Central memory CD4-positive, alpha-beta T cell (primary cell): Measurements from ENCODE around the gene STRIP1.

Experiments
- DNase-seq: peaks from one replicate; pipeline ENCODE4 v3.0.0; 2022

Gene STRIP1

DNA sequence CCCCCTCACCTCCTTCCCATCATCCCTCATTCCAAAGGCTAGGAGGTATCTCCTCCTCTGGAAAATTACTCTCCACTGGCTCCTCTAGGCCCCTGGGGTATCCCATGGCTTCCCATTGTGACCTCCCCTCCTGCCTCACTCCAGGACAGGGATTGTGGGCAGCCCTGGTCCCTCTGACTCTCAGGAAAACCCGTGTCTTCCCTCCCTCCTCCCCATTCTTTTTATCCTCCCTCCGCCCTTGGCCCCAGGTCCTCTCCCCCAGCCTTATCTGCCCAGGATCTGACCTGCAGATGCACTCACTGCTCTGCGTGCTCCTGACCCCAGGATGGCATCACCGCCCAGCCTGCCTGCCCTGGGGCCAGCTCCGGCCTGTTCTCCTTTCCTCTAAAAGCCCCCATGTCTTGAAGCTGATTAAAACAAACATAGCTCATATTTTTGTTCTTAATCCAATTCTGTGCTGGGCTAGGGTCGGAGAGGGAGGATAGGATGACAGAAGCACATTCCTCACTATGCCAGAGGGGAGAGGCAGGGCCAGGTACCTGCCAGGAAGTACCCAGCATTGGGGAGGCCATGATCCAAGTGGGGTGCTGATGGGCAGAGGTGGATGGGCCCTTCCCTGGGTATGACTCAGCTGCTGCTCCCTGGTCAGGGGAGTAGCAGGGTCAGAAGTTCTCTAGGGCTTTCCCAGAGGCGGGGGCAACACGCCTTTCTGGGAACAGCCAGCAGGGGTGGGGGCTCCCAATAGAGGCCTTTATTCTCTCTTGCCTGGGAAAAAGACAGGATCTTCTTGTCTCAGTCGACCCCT is 64.0 kb downstream of the STRIP1 start:
- no peak for DNase-seq

DNA sequence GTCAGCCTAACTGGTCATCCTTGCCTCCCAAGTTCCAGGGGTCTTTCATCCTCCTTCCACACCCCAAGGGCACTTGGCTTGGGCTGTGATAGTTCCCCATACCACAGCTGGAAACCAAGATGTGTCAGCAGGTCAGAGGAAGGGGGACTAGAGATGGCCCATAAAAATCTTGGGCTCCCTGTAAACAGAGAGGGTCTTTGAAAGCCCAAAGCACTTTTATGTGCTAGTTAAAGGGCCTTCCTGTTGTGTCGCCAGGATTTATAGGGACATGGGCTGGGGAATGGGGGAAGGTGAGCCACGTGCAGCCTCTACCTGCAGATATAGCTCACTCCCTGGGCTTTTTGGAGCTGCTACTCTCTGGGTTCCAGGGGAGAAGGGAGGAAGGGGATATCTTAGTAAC is 65.9 kb downstream of the STRIP1 start:
- no peak for DNase-seq

DNA sequence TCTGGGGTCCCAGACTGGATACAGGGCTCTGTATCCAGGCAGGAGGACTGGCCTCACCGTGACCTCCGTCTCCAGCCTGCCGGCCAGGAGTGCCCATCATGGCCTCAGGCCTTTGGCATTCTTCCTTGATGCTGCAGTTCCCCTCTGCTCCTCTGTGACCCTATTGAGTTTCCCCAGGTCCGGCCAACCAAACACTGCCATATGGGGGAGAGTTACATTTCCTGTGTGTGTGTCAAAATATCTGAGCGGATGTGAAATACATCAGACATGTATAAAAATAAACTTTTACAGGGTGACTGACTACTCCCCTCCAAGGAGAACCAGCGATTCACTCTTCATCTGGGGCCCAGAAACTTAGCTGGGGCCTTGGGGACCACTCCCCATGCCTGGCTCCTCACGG is 67.7 kb downstream of the STRIP1 start:
- no peak for DNase-seq
